ENCODE measurements around the gene ST6GAL1.

GRCh38 chr3:187027531-187028278 lies 97.4 kb downstream of the ST6GAL1 start:
- TF ChIP-seq, protein P1, sequence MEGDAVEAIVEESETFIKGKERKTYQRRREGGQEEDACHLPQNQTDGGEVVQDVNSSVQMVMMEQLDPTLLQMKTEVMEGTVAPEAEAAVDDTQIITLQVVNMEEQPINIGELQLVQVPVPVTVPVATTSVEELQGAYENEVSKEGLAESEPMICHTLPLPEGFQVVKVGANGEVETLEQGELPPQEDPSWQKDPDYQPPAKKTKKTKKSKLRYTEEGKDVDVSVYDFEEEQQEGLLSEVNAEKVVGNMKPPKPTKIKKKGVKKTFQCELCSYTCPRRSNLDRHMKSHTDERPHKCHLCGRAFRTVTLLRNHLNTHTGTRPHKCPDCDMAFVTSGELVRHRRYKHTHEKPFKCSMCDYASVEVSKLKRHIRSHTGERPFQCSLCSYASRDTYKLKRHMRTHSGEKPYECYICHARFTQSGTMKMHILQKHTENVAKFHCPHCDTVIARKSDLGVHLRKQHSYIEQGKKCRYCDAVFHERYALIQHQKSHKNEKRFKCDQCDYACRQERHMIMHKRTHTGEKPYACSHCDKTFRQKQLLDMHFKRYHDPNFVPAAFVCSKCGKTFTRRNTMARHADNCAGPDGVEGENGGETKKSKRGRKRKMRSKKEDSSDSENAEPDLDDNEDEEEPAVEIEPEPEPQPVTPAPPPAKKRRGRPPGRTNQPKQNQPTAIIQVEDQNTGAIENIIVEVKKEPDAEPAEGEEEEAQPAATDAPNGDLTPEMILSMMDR (IDR thresholded peaks at IDR 0.05): no peak
- TF ChIP-seq SIN3A (IDR thresholded peaks at IDR 0.05; ENCODE audit: borderline replicate concordance, insufficient read depth, low read depth, low read length) (no peak), POLR2AphosphoS5 (IDR thresholded peaks at IDR 0.05; ENCODE audit: low read depth, low read length) (no peak), TCF7L2 (IDR thresholded peaks at IDR 0.05; ENCODE audit: low read depth, low read length) (no peak)
- TF ChIP-seq, protein P2, sequence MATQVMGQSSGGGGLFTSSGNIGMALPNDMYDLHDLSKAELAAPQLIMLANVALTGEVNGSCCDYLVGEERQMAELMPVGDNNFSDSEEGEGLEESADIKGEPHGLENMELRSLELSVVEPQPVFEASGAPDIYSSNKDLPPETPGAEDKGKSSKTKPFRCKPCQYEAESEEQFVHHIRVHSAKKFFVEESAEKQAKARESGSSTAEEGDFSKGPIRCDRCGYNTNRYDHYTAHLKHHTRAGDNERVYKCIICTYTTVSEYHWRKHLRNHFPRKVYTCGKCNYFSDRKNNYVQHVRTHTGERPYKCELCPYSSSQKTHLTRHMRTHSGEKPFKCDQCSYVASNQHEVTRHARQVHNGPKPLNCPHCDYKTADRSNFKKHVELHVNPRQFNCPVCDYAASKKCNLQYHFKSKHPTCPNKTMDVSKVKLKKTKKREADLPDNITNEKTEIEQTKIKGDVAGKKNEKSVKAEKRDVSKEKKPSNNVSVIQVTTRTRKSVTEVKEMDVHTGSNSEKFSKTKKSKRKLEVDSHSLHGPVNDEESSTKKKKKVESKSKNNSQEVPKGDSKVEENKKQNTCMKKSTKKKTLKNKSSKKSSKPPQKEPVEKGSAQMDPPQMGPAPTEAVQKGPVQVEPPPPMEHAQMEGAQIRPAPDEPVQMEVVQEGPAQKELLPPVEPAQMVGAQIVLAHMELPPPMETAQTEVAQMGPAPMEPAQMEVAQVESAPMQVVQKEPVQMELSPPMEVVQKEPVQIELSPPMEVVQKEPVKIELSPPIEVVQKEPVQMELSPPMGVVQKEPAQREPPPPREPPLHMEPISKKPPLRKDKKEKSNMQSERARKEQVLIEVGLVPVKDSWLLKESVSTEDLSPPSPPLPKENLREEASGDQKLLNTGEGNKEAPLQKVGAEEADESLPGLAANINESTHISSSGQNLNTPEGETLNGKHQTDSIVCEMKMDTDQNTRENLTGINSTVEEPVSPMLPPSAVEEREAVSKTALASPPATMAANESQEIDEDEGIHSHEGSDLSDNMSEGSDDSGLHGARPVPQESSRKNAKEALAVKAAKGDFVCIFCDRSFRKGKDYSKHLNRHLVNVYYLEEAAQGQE (IDR thresholded peaks at IDR 0.05; ENCODE audit: insufficient read depth in 1 of 2, low read depth in 2 of 2, low read length in 1 of 2): no peak
